Activated T-cell treated with anti-CD3 and anti-CD28 coated beads, Interleukin-2, amount 50 U/mL, for 1 hour (primary cell): ENCODE measurements around the gene FADS3.
"Not testable (repeated sequence)": the region's sequence is repeated elsewhere in the genome, so short reads cannot be mapped to it uniquely, and the experiment has no call there.

Experiments
- DNase-seq: peaks from one replicate; pipeline ENCODE4 v3.0.0-alpha.2; 2020

The FADS3 gene

GRCh38 chr11:61897387-61898246, 6.3 kb upstream of the FADS3 start:
- DNase-seq, result peak; percentile 83

GRCh38 chr11:61896665-61897386, 5.5 kb upstream of the FADS3 start:
- no peak for DNase-seq

- DNase-seq, result no peak
These were observed 4.3 kb upstream of the FADS3 start for GRCh38 chr11:61895718-61896059.

- no peak for DNase-seq
These were observed 3.8 kb upstream of the FADS3 start for GRCh38 chr11:61895046-61895717.

GRCh38 chr11:61893981-61894380, 2.6 kb upstream of the FADS3 start:
- DNase-seq, result no peak

- DNase-seq, result no peak
These were observed 683 bp upstream of the FADS3 start for GRCh38 chr11:61892085-61892370.

- peak; percentile 45 for DNase-seq
These were observed 615 bp downstream of the FADS3 start for GRCh38 chr11:61890529-61891330.

- DNase-seq, result no peak
These were observed 1.5 kb downstream of the FADS3 start for GRCh38 chr11:61889831-61890230.

- DNase-seq, result no peak
These were observed 2.8 kb downstream of the FADS3 start for GRCh38 chr11:61888590-61888989.

GRCh38 chr11:61887839-61888494, 3.4 kb downstream of the FADS3 start:
- DNase-seq, result no peak

GRCh38 chr11:61886643-61887042, 4.7 kb downstream of the FADS3 start:
- no peak for DNase-seq

- DNase-seq, result no peak
These were observed 5.4 kb downstream of the FADS3 start for GRCh38 chr11:61885784-61886580.

GRCh38 chr11:61885166-61885778, 6.1 kb downstream of the FADS3 start:
- no peak for DNase-seq

- DNase-seq, result no peak
These were observed 7.4 kb downstream of the FADS3 start for GRCh38 chr11:61883947-61884346.

GRCh38 chr11:61883327-61883726, 8.0 kb downstream of the FADS3 start:
- no peak for DNase-seq

- DNase-seq, result no peak
These were observed 8.5 kb downstream of the FADS3 start for GRCh38 chr11:61882879-61883278.

GRCh38 chr11:61882267-61882666, 9.1 kb downstream of the FADS3 start:
- not testable (repeated sequence) for DNase-seq

- DNase-seq, result no peak
These were observed 9.9 kb downstream of the FADS3 start for GRCh38 chr11:61881397-61881796.

GRCh38 chr11:61880454-61880853, 10.9 kb downstream of the FADS3 start:
- DNase-seq, result no peak

GRCh38 chr11:61880031-61880430, 11.3 kb downstream of the FADS3 start:
- DNase-seq, result no peak

- no peak for DNase-seq
These were observed 12.2 kb downstream of the FADS3 start for GRCh38 chr11:61879152-61879551.
